HG02852 (cell line): ENCODE measurements around the gene MICAL3.

Experiments
- ATAC-seq: cut with Tn5 transposase; IDR thresholded peaks from one replicate; pipeline ENCODE4 v1.9.1; 2021; ENCODE audit warnings: mild to moderate bottlenecking, moderate library complexity; ENCODE audit not compliant: unreplicated experiment

Gene MICAL3

GRCh38 chr22:17955590-17956379 lies 68.6 kb downstream of the MICAL3 start:
- no peak for ATAC-seq

- ATAC-seq = no peak
These were observed 69.3 kb downstream of the MICAL3 start for GRCh38 chr22:17954860-17955587.

GRCh38 chr22:17954200-17954859 lies 70.0 kb downstream of the MICAL3 start:
- ATAC-seq = no peak

GRCh38 chr22:17953147-17953546 lies 71.2 kb downstream of the MICAL3 start:
- ATAC-seq = no peak

GRCh38 chr22:17952273-17952801 lies 72.0 kb downstream of the MICAL3 start:
- ATAC-seq = no peak

- no peak for ATAC-seq
These were observed 73.0 kb downstream of the MICAL3 start for GRCh38 chr22:17951315-17951714.

GRCh38 chr22:17950651-17951214 lies 73.6 kb downstream of the MICAL3 start:
- no peak for ATAC-seq

GRCh38 chr22:17949642-17950473 lies 74.5 kb downstream of the MICAL3 start:
- no peak for ATAC-seq

GRCh38 chr22:17948101-17948500 lies 76.3 kb downstream of the MICAL3 start:
- ATAC-seq = no peak

GRCh38 chr22:17946662-17947367 lies 77.5 kb downstream of the MICAL3 start:
- ATAC-seq = no peak

GRCh38 chr22:17945888-17946648 lies 78.3 kb downstream of the MICAL3 start:
- ATAC-seq = no peak

- no peak for ATAC-seq
These were observed 79.0 kb downstream of the MICAL3 start for GRCh38 chr22:17945156-17945887.

- no peak for ATAC-seq
These were observed 80.1 kb downstream of the MICAL3 start for GRCh38 chr22:17944256-17944655.

- ATAC-seq = no peak
These were observed 80.7 kb downstream of the MICAL3 start for GRCh38 chr22:17943533-17944249.

- ATAC-seq = no peak
These were observed 81.6 kb downstream of the MICAL3 start for GRCh38 chr22:17942721-17943120.

- ATAC-seq = no peak
These were observed 82.6 kb downstream of the MICAL3 start for GRCh38 chr22:17941471-17942406.

- no peak for ATAC-seq
These were observed 84.8 kb downstream of the MICAL3 start for GRCh38 chr22:17939579-17939978.
